GM18861 (cell line): Measurements from ENCODE around the gene RTN4R.
A peak's percentile ranks its signal among the peaks of the same experiment; 100 is the strongest.

Source experiments
- ATAC-seq: cut with Tn5 transposase; IDR thresholded peaks from one replicate; pipeline ENCODE4 v1.9.1; 2021; ENCODE audit not compliant: unreplicated experiment

RTN4R gene

GRCh38 chr22:20218987-20219386 lies 49.1 kb downstream of the RTN4R start:
- ATAC-seq, result no peak

GRCh38 chr22:20218326-20218872 lies 49.7 kb downstream of the RTN4R start:
- ATAC-seq, result no peak

GRCh38 chr22:20217563-20217962 lies 50.6 kb downstream of the RTN4R start:
- no peak for ATAC-seq

GRCh38 chr22:20216863-20217499 lies 51.1 kb downstream of the RTN4R start:
- no peak for ATAC-seq

GRCh38 chr22:20215742-20216141 lies 52.4 kb downstream of the RTN4R start:
- no peak for ATAC-seq

- no peak for ATAC-seq
These were observed 53.3 kb downstream of the RTN4R start for GRCh38 chr22:20214853-20215252.

GRCh38 chr22:20213833-20214708 lies 54.0 kb downstream of the RTN4R start:
- no peak for ATAC-seq

GRCh38 chr22:20212754-20213699 lies 55.1 kb downstream of the RTN4R start:
- ATAC-seq, result no peak

GRCh38 chr22:20211997-20212753 lies 55.9 kb downstream of the RTN4R start:
- ATAC-seq, result no peak

GRCh38 chr22:20211409-20211996 lies 56.6 kb downstream of the RTN4R start:
- no peak for ATAC-seq

- no peak for ATAC-seq
These were observed 57.6 kb downstream of the RTN4R start for GRCh38 chr22:20210473-20211059.

GRCh38 chr22:20209761-20210250 lies 58.3 kb downstream of the RTN4R start:
- ATAC-seq, result no peak

- no peak for ATAC-seq
These were observed 59.3 kb downstream of the RTN4R start for GRCh38 chr22:20208713-20209310.

GRCh38 chr22:20207277-20208025 lies 60.7 kb downstream of the RTN4R start:
- ATAC-seq, result no peak

GRCh38 chr22:20206709-20207215 lies 61.4 kb downstream of the RTN4R start:
- ATAC-seq, result no peak

- peak; percentile 77 for ATAC-seq
These were observed 62.0 kb downstream of the RTN4R start for GRCh38 chr22:20205964-20206708.

- no peak for ATAC-seq
These were observed 62.6 kb downstream of the RTN4R start for GRCh38 chr22:20205464-20205963.
